Right renal pelvis (tissue), 4 donors: ENCODE results near the gene MSI2. TPM values are rescaled to one million over a fixed set of nuclear protein-coding genes. Genes with fewer than 3 reads are reported as not detected.

ENCODE experiments used
- DNase-seq, 4 donors: peaks; one replicate each; pipeline ENCODE4 v3.0.0-alpha.2; 2013; ENCODE audit warnings: low read depth in 4 of 4, low spot score in 3 of 4, missing footprints in 1 of 4
- polyA plus RNA-seq, 4 donors: library from polyadenylated mRNA; unstranded; fragments of 120-200 nt; gene quantifications; one replicate each; pipeline ENCODE4 v1.2.1, GENCODE V29; 2013; ENCODE audit not compliant: insufficient read length in 4 of 4

The MSI2 gene
- polyA plus RNA-seq, 4 donors = 87.4 to 99.4 (median 98.4) TPM

DNA sequence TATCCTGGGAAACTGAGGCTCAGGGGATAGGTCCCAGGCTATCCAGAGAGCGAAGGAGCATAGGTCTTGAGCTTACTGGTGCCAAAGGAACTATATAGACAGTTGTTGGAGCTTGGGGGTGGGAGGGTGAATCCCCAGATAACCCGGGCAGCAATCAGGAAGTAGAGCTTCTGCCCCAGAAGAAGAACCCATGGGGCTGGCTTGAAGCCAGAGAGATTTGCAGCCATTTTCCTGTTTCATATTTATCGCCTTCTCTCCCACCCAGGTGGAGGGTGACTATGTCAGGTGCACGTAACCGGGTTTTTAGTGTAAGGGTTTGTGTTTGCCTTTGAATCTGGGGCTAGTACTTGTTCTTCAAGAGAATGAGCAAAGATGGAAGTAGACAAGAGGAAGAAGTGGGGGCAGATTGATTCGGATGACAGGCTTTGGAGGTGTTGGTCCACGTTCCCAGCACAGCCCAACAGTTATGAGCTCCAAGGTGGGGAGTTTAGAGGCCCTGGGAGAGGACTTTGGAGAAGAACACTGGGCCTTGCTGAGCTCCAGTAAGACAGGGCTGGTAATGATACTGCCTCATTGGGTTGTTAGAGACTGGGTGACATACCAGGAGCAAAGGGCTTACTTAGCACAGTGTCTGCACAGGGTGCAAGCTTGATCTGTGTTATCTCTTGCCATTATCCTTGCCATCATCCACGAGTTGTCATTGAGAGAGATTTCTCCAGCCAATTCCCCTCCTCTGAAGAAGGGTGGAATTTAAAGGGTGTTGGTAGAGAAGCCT is 343.1 kb downstream of the MSI2 start:
- no peak for DNase-seq

DNA sequence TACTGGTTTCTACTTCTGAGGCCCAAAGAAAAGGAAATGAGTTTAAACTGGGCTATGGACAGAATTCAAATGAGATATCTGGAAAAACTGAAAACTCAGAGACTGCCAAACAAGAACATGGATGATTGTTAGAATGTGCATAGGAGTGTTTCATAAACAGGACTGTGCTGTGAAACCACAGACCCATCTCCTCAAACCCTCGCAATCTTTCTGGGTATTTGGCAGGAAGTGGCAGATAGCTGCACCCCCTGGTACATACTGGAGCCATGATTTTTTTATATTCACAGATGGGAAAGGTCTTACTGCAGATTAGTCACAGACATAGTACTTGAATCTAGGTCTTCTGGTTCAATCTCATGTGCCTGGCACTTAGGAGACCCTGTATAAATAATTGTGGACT is 343.8 kb downstream of the MSI2 start:
- no peak for DNase-seq

DNA sequence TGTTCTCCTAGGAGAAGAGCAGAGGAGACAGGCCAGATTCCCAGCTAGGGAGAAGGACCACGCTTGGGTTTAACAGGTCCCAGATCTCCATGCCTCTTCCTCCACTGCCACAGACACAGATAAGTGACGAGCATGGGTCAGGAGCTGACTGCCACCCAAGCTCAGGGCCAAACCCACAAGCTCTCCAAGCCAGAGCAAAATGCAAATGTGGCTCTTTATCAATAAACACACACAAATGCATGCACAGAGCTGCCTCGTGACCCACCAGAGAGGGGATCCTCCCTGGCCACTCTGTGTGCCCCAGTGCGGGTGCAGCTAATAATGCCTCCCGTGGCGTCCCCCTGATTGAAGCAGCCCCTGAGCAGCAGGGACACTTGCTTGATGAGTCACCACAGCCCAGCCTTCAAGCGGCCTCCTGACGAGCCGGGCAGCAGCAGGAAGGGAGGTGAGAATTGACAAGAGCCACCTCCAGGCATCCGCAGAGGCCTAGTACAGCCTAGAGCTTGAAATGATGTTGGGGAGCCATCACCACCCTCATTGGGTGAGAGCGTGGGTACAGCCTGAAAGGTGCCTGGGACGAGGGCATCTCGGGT is 344.9 kb downstream of the MSI2 start:
- DNase-seq = no peak

DNA sequence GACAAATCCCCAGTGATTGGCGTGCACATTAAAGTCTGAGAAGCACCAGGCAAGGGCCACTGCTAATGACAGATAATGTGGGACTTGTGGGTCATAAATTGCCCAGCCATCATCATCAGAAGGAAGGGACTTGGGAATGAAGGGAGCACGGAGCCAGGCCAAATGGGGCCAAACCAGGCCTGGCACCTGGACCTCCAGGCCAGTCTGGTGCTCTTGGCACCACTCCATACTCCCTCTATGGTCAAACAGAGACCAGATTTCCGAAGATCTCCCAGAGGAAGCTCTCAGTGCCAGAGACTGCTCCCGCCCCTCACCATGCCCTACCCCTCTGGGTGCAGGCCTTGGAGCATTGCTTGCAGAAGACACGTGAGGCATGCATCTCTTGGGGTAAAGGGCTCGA is 346.6 kb downstream of the MSI2 start:
- no peak for DNase-seq

DNA sequence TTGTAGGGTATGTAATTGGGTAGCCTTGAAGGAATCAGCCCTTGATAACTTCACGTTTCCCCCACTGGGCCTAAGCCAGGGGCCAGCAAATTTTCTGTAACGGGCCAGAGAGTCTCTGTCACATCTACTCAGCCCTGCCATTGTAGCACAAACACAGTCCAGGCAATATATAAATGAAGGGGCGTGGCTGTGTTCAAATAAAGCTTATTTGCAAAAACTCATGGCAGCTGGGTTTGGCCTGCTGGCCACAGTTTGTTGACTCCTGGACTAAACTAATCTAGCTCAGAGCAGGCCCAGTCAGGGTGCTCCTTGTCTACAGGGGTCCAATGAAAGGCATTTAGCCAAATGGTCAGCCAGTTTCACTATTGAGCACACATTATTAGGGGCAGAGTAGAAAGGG is 347.2 kb downstream of the MSI2 start:
- DNase-seq = no peak

DNA sequence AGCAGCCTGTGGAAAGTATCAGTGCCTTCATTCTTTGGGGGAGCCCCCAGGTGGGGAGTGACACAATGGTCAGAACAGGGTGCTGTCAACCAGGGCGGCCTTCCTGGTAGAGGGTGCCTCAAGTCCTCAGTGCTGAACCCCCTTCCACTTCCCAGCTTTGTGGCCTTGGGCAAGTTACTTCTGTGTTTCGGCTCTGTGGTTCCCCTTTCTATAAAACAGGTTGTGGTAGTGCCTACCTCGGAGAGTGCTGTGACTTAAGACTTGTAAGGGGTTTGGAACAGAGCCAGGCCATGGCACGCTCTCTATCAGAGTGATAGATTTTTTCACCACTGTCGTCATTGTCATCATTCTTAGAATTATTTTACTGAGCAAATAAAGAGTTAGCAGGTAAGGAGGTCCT is 347.7 kb downstream of the MSI2 start:
- DNase-seq = no peak

DNA sequence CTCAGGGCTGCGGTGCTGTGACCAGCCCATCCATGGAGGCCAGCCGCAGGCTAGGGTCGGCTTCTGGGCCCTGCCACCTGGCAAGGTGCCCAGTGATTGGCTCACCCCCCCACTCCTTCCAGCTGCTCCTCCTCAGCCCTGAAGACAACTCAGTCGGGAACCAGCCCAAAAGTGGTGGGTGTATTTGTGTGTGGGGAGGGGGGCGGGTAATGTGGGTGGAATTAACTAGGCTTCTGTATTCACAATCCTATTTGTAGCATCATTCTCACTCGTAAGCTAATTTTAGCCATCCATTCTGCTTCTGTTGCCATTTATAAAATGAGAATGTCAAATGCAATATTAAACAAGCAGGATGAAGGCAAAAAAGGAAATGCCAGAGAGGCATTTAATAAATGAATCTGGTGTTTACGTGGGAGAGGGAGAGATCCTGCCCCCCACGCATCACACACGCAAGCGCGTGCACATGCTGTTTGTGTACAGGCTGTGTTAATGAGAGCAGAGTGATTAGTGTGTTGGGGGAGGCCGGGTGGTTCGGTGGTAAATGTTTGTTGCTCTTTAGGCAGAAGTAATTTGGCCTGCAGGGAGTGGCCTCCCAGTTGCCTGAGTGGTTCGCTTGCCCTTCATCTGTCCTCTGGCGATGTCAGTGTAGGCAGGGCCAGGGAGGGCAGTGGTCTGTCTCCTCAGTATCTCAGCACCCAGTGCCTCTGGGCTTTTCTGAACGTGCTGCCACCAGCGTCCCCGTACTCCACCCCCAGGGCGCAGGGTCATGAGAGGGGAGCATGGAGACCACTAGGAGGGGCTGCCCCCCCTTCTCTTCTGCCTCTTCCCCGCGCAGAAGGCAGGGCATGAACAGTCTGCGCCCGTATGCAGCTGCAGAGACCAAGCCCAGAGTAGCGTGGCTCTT is 348.7 kb downstream of the MSI2 start:
- peak in 1 of 4 donors; percentile 42 for DNase-seq

DNA sequence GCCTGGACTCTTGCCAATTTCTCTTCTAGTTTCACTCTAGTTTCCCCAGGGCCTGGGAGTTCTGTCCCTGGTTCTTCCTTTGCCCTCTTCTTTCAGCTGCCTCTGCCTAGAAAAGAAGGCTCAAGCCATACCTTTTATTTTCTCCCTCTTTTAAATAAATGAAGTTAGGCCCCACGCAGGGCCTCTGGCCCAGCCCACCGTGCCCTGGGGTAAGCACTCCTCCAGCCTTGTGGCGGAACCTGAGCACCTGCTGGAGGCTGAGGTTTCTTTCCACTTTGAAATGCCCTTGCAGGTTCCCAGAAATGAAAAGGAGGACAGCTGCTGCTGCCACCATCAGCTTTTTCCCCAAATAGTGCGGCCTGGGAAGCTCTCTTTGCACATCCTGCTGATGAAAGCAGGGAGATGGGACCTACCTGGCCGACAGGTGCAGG is 349.4 kb downstream of the MSI2 start:
- peak in 1 of 4 donors; percentile 65 for DNase-seq

DNA sequence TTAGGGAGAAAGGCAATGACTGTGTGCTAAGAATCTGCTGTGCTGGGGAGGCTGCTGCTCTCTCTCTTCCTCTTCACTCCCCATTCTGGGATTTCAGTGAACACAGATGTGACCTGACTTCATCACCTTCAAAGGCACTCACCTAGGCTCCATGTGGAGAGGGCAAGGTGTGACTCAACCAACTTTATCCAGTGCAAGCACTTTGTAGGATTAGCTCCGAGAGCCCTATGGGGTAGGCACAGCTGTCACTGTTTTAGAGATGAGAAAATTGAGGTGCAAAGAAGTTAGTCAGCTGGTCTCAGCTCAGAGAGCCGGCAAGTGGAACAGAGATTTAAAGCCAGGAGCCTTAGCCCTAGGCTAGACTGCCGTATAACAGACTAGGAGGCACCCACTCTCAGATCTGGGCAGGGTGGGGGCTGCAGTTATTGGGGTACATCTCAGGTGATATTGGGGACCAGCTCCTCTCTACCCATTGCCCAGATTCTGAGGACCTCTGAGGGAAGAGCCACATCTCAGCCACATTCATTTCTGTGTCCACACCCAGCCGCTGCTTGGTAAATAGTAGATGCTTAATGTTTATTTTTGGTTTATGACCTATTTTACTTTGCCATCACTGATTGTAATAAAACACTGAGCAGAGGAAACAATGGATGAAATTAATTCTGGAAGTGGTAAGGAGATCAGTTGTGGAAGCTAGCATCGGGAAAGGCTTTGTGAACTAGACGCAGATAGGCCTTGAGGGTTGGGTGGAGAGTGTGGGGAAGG is 350.0 kb downstream of the MSI2 start:
- DNase-seq = no peak

DNA sequence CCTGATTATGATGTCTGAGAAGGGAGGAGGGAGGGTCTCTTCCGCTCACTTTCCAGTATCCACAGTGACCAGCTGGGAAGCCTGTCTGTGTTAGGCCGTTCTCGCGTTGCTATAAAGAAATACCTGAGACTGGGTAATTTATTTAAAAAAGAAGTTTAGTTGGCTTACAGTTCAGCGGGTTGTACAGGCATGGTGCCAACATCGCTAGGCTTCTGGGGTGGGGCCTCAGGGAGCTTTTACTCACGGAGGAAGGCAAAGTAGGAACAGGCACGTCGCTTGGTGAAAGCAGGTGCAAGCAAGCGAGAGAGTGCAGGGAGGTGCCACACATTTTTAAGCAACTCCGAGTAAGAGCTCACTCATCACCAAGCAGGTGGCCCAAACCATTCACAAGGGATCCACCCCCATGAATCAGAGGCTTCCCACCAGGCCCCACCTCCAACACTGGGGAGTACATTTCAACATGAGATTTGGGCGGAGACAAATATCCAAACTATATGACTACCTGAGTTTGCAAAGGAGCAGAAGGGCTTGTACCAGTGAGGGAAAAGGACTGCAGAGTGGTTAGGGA is 351.3 kb downstream of the MSI2 start:
- DNase-seq = no peak

DNA sequence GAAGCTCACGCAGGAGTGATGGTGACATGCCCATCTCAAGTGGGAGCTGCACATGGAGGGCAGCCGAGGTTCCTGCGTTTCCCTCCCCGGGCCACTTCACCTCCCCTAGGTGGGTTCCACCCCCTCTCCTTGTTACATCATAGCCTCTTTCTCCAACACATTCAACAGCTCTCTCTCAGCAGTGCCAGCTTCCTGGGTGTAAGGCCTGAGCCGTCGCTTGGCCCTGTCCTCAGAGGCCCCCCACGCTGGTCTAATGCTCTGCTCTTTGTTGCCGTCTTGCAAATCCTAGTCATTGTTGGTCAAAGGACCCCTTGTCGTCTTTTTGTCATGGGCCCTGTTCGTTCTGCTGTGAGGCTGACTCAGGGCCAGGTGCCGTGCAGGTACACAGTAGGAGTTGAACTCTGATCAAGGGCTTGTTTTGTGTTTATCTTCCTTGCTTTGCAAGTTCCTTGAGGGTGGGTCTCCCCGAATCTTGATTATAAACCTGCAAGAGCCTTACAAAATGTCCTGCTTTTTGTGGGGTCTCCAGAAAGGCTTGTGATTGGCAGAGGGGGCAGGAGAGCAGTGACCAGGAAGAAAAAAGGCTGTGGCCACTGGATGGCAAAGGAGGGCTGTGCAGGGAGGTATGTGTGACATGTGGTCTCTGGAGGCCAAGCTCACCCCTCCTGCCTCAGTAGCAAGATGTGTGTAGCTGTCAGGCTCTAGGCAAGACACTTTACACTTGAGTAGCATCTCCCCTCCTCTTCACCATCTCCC is 352.2 kb downstream of the MSI2 start:
- DNase-seq = no peak

DNA sequence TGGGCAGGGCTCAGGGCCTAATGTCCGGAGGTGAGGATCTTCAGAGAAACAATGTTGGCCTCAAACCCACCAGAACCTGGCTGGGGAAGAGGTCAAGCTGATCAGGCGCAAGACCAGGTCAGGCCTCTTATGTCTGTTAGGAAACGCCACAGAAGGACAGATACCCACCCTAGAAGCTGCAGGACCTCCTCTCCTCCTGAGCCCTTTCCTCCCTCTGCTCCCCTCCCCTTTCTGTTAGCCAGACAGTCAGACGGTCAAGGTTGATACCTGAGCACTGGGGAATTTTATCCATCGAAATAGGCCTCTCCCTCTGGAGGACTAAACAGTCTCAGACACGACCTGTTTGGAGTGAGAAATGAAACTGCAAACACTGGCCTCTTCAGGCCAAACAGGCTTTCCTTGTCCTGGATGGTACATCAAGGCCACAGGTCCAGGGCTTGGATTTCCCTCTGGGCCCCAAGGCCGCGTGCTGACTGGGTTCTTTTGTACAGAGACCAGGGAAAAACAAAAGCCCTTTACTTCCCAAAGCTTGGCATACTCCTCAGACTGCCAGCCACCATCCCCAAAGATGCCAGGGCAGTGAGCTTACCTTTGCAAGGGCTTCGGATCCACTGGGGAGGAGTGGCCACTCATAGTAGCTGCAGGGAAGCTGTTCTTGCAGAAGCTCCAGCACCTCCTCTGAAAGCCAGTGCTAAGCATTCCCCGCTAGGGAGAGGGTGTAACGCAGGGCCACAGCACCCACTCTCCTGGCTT is 353.0 kb downstream of the MSI2 start:
- no peak for DNase-seq

DNA sequence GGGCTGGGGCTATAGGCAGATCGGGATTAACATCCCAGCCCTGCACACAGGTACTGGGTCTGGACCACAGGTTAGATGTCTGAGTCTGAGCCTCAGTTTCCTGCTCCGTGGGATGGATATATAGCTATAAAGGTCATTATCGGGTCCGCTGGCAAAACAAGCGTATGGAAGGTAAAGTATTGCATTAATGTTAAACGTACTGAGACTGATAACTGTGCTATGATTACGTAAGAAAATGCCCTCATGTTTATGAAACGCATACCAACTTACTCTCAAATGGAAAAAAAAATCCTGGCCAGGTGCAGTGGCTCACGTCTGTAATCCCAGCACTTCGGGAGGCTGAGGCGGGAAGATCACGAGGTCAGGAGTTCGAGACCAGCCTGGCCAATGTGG is 353.6 kb downstream of the MSI2 start:
- no peak for DNase-seq

DNA sequence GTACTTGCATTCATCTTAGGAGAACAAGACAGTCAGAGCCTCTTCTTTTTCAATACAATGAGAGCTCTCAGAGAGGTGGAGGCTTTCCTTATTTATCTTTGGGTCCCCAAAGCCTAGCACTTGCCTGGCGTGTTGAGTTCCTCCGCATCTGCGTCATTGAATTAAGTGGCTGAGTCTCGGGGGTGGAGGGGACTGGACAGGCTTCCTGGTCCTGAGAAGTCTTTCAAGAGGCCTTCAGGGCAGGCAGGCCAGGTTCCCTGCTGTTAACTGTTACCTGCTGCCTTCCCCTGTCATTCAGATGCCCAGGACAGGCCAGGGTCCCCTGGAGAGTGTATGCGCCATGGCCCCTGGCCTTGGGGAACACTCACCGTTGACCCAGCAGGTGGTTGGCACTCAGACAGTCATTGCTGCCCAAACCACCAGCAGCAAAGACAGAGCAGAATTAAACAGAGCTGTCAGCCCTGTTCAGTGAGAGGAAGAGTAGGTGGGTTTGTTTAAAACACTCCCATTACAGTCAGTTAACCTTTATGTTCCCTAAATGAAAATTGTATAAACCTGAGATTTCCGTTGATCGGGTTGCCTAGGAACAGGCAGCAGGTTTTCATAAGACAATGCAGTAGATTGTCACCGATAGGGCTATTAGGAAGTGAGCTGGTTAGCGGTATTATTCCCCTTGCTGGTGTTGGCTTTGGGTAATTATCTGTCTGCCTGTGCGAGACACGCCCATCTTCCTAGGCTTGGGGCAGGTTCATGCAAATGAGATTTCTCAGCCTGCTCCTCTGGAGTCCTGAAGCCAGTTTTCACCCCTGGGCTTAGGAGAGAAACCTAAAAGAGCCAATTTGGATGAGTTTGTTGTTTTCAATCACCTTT is 356.1 kb downstream of the MSI2 start:
- no peak for DNase-seq

DNA sequence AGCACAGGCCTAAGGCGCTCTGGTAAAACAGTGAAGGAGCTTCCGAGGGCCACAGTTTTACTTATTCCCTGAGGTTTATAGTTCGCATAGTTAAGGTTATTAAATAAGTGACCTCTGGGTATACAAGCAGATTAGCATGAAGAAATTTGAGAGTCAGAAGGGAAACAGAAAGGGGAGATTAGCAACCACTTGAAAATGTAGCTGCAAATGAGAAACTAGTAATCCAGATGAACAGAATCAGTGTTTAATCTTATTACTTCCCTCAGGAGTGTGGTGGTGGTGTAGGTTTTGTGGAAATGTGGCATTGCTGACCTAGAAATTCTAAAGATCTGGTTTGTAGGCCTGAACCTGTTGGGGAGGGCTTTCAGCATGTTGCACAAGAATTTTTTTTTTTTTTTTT is 358.4 kb downstream of the MSI2 start:
- no peak for DNase-seq

DNA sequence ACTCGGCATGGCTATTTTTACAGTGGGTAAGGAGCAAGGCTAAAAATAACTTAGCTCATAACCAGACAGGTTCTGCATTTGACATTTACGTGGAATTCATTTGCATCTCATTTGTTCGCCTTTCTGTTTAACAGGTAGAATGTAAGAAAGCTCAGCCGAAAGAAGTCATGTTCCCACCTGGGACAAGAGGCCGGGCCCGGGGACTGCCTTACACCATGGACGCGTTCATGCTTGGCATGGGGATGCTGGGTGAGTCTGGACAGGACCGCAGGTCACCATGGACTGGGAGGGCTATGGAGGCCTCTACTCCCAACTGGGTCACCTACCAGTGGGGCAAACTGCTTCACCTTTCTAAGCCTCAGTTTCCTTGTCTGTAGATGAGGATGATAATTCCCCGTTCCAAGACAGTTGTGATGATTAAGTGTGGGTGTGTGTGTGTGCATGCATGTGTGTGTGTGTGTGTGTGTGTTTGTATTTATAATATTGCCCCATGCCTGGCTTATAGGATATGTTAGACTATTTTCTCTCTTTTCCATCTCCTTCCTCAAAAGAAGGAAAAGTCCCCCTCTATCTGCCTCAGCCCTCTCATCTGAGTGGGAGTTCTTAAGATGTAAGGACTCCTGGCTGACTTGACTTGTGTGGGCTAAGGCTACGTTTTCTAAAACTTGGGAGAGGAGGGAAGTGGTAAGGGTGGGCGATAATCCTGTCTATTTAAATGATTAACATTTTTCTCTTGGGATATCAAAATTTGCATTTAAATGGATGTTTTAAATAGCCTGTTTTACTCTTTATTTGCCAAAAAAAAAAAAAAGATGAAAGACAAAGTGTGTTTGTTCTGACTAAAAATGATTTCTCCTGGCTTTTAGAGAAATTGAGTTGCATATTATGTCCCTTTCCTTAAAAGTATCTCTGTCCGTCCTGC is 359.8 kb downstream of the MSI2 start:
- no peak for DNase-seq

DNA sequence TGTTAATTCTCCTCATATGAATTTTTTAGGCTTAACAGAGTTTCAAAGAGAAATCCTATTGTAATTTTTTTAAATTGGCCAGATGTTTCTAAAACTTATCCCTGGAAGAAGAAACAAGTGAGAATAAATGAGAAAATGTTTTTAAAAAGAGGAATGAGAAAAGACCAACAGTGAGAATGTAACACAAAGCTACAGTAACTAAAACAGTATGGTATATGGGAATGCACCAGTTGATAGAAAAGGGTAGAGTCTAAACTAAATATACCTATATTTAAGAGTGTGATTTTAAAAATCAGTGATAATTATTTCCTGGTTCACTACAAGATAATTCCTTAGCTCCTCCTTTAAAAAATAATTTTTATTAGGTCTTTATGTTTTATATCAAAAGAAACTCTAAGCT is 360.9 kb downstream of the MSI2 start:
- no peak for DNase-seq
